Erythroblast (primary cell): ENCODE measurements around the gene CHIC2.

Source experiments
- GATA1 ChIP-seq: IDR thresholded peaks from 2 replicates; pipeline ENCODE4 v1.6.1; 2011; ENCODE audit warnings: low read depth, mild to moderate bottlenecking, control low read depth, low read length, moderate library complexity
- POLR2A ChIP-seq: IDR thresholded peaks from 2 replicates; pipeline ENCODE4 v1.6.1; 2011; ENCODE audit warnings: mild to moderate bottlenecking, low read length

DNA sequence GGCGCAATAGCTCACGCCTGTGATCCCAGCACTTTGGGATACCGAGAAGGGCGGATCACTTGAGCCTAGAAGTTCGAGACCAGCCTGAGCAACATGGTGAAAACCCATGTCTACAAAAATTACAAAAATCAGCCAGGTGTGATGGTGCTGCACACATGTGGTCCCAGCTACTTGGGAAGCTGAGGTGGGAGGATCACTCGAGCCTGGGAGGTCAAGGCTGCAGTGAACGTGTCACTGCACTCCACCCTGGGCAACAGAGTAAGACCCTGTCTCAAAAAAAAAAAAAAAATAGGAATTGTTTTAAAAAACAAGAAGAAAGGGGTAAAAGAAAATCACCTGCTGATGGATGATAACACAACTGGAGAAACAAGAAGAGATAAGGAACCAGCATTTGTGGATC lies 38.8 kb downstream of the CHIC2 start:
- TF ChIP-seq POLR2A (no peak), GATA1 (no peak)
